K562 (cell line): ENCODE data around the gene SUMF1. TPM values are rescaled to one million over a fixed set of nuclear protein-coding genes. Genes with fewer than 3 reads are reported as not detected.

Source experiments
- ATAC-seq: fragments of 200-7000 bp; cut with Tn5 transposase; 3 replicates; pipeline ENCODE4 v1.9.1; 2020; ENCODE audit warnings: moderate library complexity
- BruUV-seq: library from RNA; stranded (reverse); fragments of 400-500 nt; replicated peaks from 2 replicates; lab custom pipeline; 2021; lab: Mats Ljungman, UMichigan
- CTCF ChIA-PET: fragments of 300-600 bp; formaldehyde crosslinking; extraction: SDS; loops from one replicate; lab custom pipeline; 2021; ENCODE audit warnings: low intra/inter-chr PET ratio; lab: Yijun Ruan, JAX
- POLR2A ChIA-PET: fragments of 300-600, 350-650 bp; sonication (Branson Sonifier 250); formaldehyde crosslinking; extraction: SDS; loops from one replicate; lab custom pipeline; 2021; ENCODE audit warnings: antibody characterized with exemption, inconsistent platforms; lab: Yijun Ruan, JAX
- DNase-seq, 4 experiments: peaks; one replicate each; pipeline versions ENCODE4 v3.0.0 to v3.0.0-alpha.2; 2011 to 2018; ENCODE audit warnings: low spot score in 3 of 4, mixed read lengths in 3 of 4; ENCODE audit errors: extremely low read depth in 1 of 4
- FAIRE-seq: peaks from 2 replicates; lab custom pipeline; 2011; peaks lifted over from hg19 to GRCh38; lab: Jason Lieb, UNC
- H2AFZ ChIP-seq: 2 replicates; pipeline ENCODE4 v1.6.0; 2011; ENCODE audit warnings: low read depth, low read length, control low read depth, inconsistent platforms
- H3K27ac ChIP-seq: fragments of 200-600 bp; 3 replicates; pipeline ENCODE4 v1.8.0; 2011; ENCODE audit warnings: low read depth, mild to moderate bottlenecking, control low read depth, inconsistent platforms, low read length, moderate library complexity, mixed read lengths; ENCODE audit errors: extremely low read depth
- H3K27me3 ChIP-seq, 2 experiments: fragments of 300-600 bp in 1 of 2; 2 replicates in 1 of 2; 3 replicates in 1 of 2; pipeline versions ENCODE4 v1.6.0 to v1.8.0; 2011; ENCODE audit warnings: inconsistent platforms in 2 of 2, low read length in 2 of 2, mild to moderate bottlenecking in 1 of 2, mixed read lengths in 1 of 2, moderate library complexity in 1 of 2; ENCODE audit not compliant: control insufficient read depth in 2 of 2, insufficient read depth in 2 of 2
- H3K36me3 ChIP-seq: fragments of 300-600 bp; 3 replicates; pipeline ENCODE4 v1.8.0; 2011; ENCODE audit warnings: mild to moderate bottlenecking, low read length, inconsistent platforms; ENCODE audit not compliant: control insufficient read depth, insufficient read depth
- H3K4me1 ChIP-seq, 2 experiments: fragments of 200-600 bp in 1 of 2; replicated peaks in 1 of 2; 2 replicates in 1 of 2; 3 replicates in 1 of 2; pipeline versions ENCODE4 v1.5.1 to v1.8.0; 2011; ENCODE audit warnings: inconsistent platforms in 2 of 2, low read length in 2 of 2, mild to moderate bottlenecking in 1 of 2, mixed read lengths in 1 of 2, moderate library complexity in 1 of 2; ENCODE audit not compliant: control insufficient read depth in 2 of 2, insufficient read depth in 2 of 2
- H3K4me2 ChIP-seq: 2 replicates; pipeline ENCODE4 v1.6.1; 2011; ENCODE audit warnings: low read length, control low read depth, inconsistent platforms, mixed read lengths; ENCODE audit not compliant: insufficient read depth
- H3K4me3 ChIP-seq: fragments of 200-600 bp; sonication (generic), shearing (Covaris generic); 2 replicates; pipeline ENCODE4 v1.5.1; 2016; ENCODE audit warnings: control low read depth, inconsistent platforms
- H3K79me2 ChIP-seq: fragments of 200-600 bp; 3 replicates; pipeline ENCODE4 v1.8.0; 2011; ENCODE audit warnings: low read length, inconsistent platforms; ENCODE audit not compliant: control insufficient read depth, insufficient read depth
- H3K9ac ChIP-seq, 2 experiments: 2 replicates each; pipeline versions ENCODE4 v1.6.0 to v1.6.1; 2011; ENCODE audit warnings: low read depth in 2 of 2, low read length in 2 of 2, control low read depth in 1 of 2, inconsistent platforms in 1 of 2, mild to moderate bottlenecking in 1 of 2, mixed read lengths in 1 of 2; ENCODE audit not compliant: insufficient read depth in 1 of 2
- H3K9me1 ChIP-seq: one replicate; pipeline ENCODE4 v1.6.0; 2011; ENCODE audit warnings: inconsistent platforms, mild to moderate bottlenecking, low read length, moderate library complexity; ENCODE audit not compliant: control insufficient read depth, insufficient read depth
- H3K9me3 ChIP-seq: replicated peaks from 2 replicates; pipeline ENCODE4 v1.5.1; 2011; ENCODE audit warnings: low read depth, low read length, inconsistent platforms; ENCODE audit not compliant: control insufficient read depth, insufficient read depth
- H4K20me1 ChIP-seq: replicated peaks from 2 replicates; pipeline ENCODE4 v1.6.1; 2011; ENCODE audit warnings: low read length, inconsistent platforms, mixed read lengths; ENCODE audit not compliant: control insufficient read depth, insufficient read depth
- BDP1 ChIP-seq: IDR thresholded peaks from 3 replicates; pipeline ENCODE4 v1.6.1; 2011; ENCODE audit not compliant: insufficient read length, insufficient read depth
- CREB3L1 ChIP-seq: fragments of 450-650 bp; IDR thresholded peaks from 2 replicates; pipeline ENCODE4 v1.6.1; 2014; ENCODE audit warnings: low read depth, mild to moderate bottlenecking, moderate library complexity, borderline replicate concordance
- E2F5 ChIP-seq: sonication (generic); formaldehyde crosslinking; IDR thresholded peaks from 2 replicates; pipeline ENCODE4 v1.8.0; 2022; ENCODE audit warnings: mild to moderate bottlenecking, missing genetic modification reagents
- ESRRB ChIP-seq: fragments of 250-450 bp; sonication (Bioruptor Pico); IDR thresholded peaks from 2 replicates; pipeline ENCODE4 v1.5.0; 2020; ENCODE audit warnings: mild to moderate bottlenecking, moderate library complexity, borderline replicate concordance
- FOXP1 ChIP-seq: sonication (generic); formaldehyde crosslinking; IDR thresholded peaks from 2 replicates; pipeline ENCODE4 v1.8.0; 2022; ENCODE audit warnings: mild to moderate bottlenecking, missing genetic modification reagents
- GMEB1 ChIP-seq: fragments of 250-450 bp; sonication (Bioruptor Pico); IDR thresholded peaks from 2 replicates; pipeline ENCODE4 v1.4.0; 2020; ENCODE audit warnings: mild to moderate bottlenecking
- IRF2 ChIP-seq: sonication (generic); formaldehyde crosslinking; IDR thresholded peaks from 2 replicates; pipeline ENCODE4 v1.8.1; 2022; ENCODE audit warnings: mild to moderate bottlenecking, missing genetic modification reagents
- KDM1A ChIP-seq, 2 experiments: fragments of 450-650 bp; IDR thresholded peaks; 2 replicates each; pipeline ENCODE4 v1.6.1; 2016; ENCODE audit warnings: mild to moderate bottlenecking in 2 of 2
- KHSRP ChIP-seq: fragments of 450-650 bp; IDR thresholded peaks from 2 replicates; pipeline ENCODE4 v1.6.1; 2017
- L3MBTL2 ChIP-seq: fragments of 450-650 bp; IDR thresholded peaks from 2 replicates; pipeline ENCODE4 v1.6.1; 2016; ENCODE audit warnings: mild to moderate bottlenecking, moderate library complexity
- MCM5 ChIP-seq: fragments of 450-650 bp; IDR thresholded peaks from 2 replicates; pipeline ENCODE4 v1.6.1; 2016; ENCODE audit warnings: low read depth
- POLR2H ChIP-seq: IDR thresholded peaks from 2 replicates; pipeline ENCODE4 v1.6.1; 2016; ENCODE audit warnings: missing genetic modification characterization, low read depth, mild to moderate bottlenecking, control low read depth, missing compliant biosample characterization, moderate library complexity
- RBM25 ChIP-seq: fragments of 200-400 bp; formaldehyde crosslinking; IDR thresholded peaks from 2 replicates; pipeline ENCODE4 v1.6.1; 2018; ENCODE audit warnings: low read length, low read depth, moderate library complexity; ENCODE audit not compliant: severe bottlenecking
- ZNF12 ChIP-seq: sonication (generic); formaldehyde crosslinking; IDR thresholded peaks from 2 replicates; pipeline ENCODE4 v1.4.0; 2020; ENCODE audit warnings: mild to moderate bottlenecking, missing genetic modification reagents
- ZNF3 ChIP-seq: fragments of 250-450 bp; sonication (Bioruptor Pico); IDR thresholded peaks from 2 replicates; pipeline ENCODE4 v1.5.0; 2021; ENCODE audit warnings: mild to moderate bottlenecking, moderate library complexity
- WGBS: fragments of 100-300 bp; shearing (Covaris generic); methylation state at CpG from one replicate; pipeline ENCODE4 v1.1.6; 2016; ENCODE audit warnings: low coverage, mixed read lengths; ENCODE audit not compliant: insufficient coverage; ENCODE audit errors: missing lambda C conversion rate; 5-methylcytosine and 5-hydroxymethylcytosine counted together
- in situ Hi-C: fragments of 300-500 bp; cut with MboI; formaldehyde crosslinking; loops from 4 replicates; pipeline ENCODE4 v1.15.0; 2018; ENCODE audit warnings: inconsistent platforms, mixed read lengths
- intact Hi-C: fragments of 100-400 bp; cut with micrococcal nuclease; formaldehyde crosslinking; loops from 2 replicates; pipeline ENCODE4 v1.14.2; 2022
- polyA plus RNA-seq, 8 experiments: library from polyadenylated mRNA; depleted of rRNA in 4 of 8; stranded (reverse) in 5 of 8; unstranded in 3 of 8; fragments of >200 nt; fragmentation: Nextera tagmentation in 2 of 8; fragmentation: Illumina TruSeq in 1 of 8; extraction: Ambion mirVana in 2 of 8; extraction: Trizol in 1 of 8; gene quantifications; 2 replicates each; pipeline versions ENCODE4 v1.2.1 to v1.2.3, GENCODE V29; 2011 to 2014; ENCODE audit warnings: inconsistent platforms in 1 of 8, missing spikeins in 1 of 8
- total RNA-seq, 7 experiments: library from RNA; depleted of rRNA in 6 of 7; stranded (reverse); fragments of >200 nt in 6 of 7; fragmentation: Illumina TruSeq in 2 of 7; extraction: Trizol in 2 of 7; gene quantifications; 2 replicates each; pipeline versions ENCODE4 v1.2.1 to v1.2.3, GENCODE V29; 2011 to 2021; ENCODE audit warnings: low replicate concordance in 1 of 7
- TF ChIP-seq, protein P1 (sequence below): fragments of 450-650 bp; IDR thresholded peaks from 2 replicates; pipeline ENCODE4 v1.6.1; 2016
- TF ChIP-seq, protein P2 (sequence below): fragments of 450-650 bp; conservative IDR thresholded peaks from 2 replicates; pipeline ENCODE4 v1.6.1; 2016; ENCODE audit warnings: missing genetic modification characterization, low read depth, mild to moderate bottlenecking, missing compliant biosample characterization, moderate library complexity

SUMF1 gene
- total and polyA plus RNA-seq, 9 of the 15 experiments (the other 6 are each of a cell fraction or from before 2014, with no cell fraction given) = 1.3 to 7.4 (median 4.2) TPM

GRCh38 chr3:4416961-4417360 lies 50.1 kb downstream of the SUMF1 start (continued):
- TF ChIP-seq E2F5 (CRISPR knock-in tag) (no peak), ZNF12 (CRISPR knock-in tag) (no peak), ESRRB (no peak), CREB3L1 (no peak), KHSRP (no peak), POLR2H (tag) (no peak)
- TF ChIP-seq, protein P1, sequence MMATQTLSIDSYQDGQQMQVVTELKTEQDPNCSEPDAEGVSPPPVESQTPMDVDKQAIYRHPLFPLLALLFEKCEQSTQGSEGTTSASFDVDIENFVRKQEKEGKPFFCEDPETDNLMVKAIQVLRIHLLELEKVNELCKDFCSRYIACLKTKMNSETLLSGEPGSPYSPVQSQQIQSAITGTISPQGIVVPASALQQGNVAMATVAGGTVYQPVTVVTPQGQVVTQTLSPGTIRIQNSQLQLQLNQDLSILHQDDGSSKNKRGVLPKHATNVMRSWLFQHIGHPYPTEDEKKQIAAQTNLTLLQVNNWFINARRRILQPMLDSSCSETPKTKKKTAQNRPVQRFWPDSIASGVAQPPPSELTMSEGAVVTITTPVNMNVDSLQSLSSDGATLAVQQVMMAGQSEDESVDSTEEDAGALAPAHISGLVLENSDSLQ = no peak

- no peak for DNase-seq
- CTCF ChIA-PET = no interaction called here
- ATAC-seq = no peak
- H4K20me1 ChIP-seq = no peaks in the 10 kb centered on the region
- H3K4me1 ChIP-seq = peaks cover 0 to 9% of the 10 kb centered on the region in 2 experiments; a peak in 3 of 5 replicates
- H3K79me2 ChIP-seq = no peaks in the 10 kb centered on the region
- 52% methylated on average over 5 of the region's 5 CpGs for WGBS
- in situ Hi-C loops = no loop called here
- intact Hi-C loops = loop anchor here (5.0 kb wide), 1 partner anchor 166 kb away; no protein-coding TSS in a partner anchor
- H3K9me1 ChIP-seq = no peaks in the 10 kb centered on the region
- H3K4me2 ChIP-seq = no peak overlapping the region
- H2AFZ ChIP-seq = no peak overlapping the region
- no peaks in the 10 kb centered on the region for H3K9me3 ChIP-seq
- POLR2A ChIA-PET = no interaction called here
- H3K27ac ChIP-seq = no peak overlapping the region
- no peak for FAIRE-seq
- H3K36me3 ChIP-seq = no peaks in the 10 kb centered on the region
- no peak overlapping the region for H3K9ac ChIP-seq
- H3K27me3 ChIP-seq = no peaks in the 10 kb centered on the region
- no peak overlapping the region for H3K4me3 ChIP-seq
- BruUV-seq = no TSS peak
- TF ChIP-seq L3MBTL2 = no peak
- no peak for TF ChIP-seq MCM5
- no peak for TF ChIP-seq BDP1
- peak in 1 of 2 experiments; percentile 40; a peak in 1 of 4 replicates for TF ChIP-seq KDM1A (IDR thresholded peaks at IDR 0.05)
- TF ChIP-seq ZNF3 (CRISPR knock-in tag) = no peak
- TF ChIP-seq, protein P2, sequence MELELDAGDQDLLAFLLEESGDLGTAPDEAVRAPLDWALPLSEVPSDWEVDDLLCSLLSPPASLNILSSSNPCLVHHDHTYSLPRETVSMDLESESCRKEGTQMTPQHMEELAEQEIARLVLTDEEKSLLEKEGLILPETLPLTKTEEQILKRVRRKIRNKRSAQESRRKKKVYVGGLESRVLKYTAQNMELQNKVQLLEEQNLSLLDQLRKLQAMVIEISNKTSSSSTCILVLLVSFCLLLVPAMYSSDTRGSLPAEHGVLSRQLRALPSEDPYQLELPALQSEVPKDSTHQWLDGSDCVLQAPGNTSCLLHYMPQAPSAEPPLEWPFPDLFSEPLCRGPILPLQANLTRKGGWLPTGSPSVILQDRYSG (tag) = no peak
- peak; percentile 72 for TF ChIP-seq RBM25
- TF ChIP-seq IRF2 (CRISPR knock-in tag) = no peak
- TF ChIP-seq FOXP1 (CRISPR knock-in tag) = no peak
- no peak for TF ChIP-seq GMEB1 (CRISPR knock-in tag)
Measured at GRCh38 chr3:4416427-4416945, 50.6 kb downstream of the SUMF1 start.
